ENCODE results near the gene GRM4.

GRCh38 chr6:34149452-34149810 lies 3.5 kb upstream of the GRM4 start:
- no peak for TF ChIP-seq CTCF (IDR thresholded peaks at IDR 0.05 in 2 of 3, conservative IDR thresholded peaks at IDR 0.05 in 1 of 3; ENCODE audit: control insufficient read depth in 2 of 3, extremely low read depth in 1 of 3, insufficient read depth in 1 of 3, low read depth in 3 of 3, low read length in 3 of 3)
- TF ChIP-seq ZNF274 (IDR thresholded peaks at IDR 0.05; ENCODE audit: insufficient read depth, insufficient read length): no peak
- TF ChIP-seq NR2C2 (IDR thresholded peaks at IDR 0.05; ENCODE audit: borderline replicate concordance, control insufficient read depth, insufficient read length, low read depth): no peak
- TF ChIP-seq BHLHE40 (IDR thresholded peaks at IDR 0.05; ENCODE audit: borderline replicate concordance in 1 of 2, low read depth in 2 of 2, low read length in 1 of 2): no peak
- TF ChIP-seq POLR2A (IDR thresholded peaks at IDR 0.05; ENCODE audit: low read depth, low read length): no peak
- no peak for TF ChIP-seq MXI1 (IDR thresholded peaks at IDR 0.05; ENCODE audit: low read depth, low read length)
- TF ChIP-seq NFYA (IDR thresholded peaks at IDR 0.05; ENCODE audit: borderline replicate concordance, low read depth, low read length): no peak
- TF ChIP-seq ZBTB33 (IDR thresholded peaks at IDR 0.05): no peak
- TF ChIP-seq ESRRA (IDR thresholded peaks at IDR 0.05; ENCODE audit: low read length): no peak
- no peak for TF ChIP-seq E2F8 (IDR thresholded peaks at IDR 0.05; ENCODE audit: low read depth, partially characterized antibody)
- TF ChIP-seq LARP7 (IDR thresholded peaks at IDR 0.05): no peak
- no peak for TF ChIP-seq ZNF384 (IDR thresholded peaks at IDR 0.05; ENCODE audit: borderline replicate concordance, low read depth, low read length)
- TF ChIP-seq REST (IDR thresholded peaks at IDR 0.05; ENCODE audit: low read depth, low read length): no peak

Measured in GM12878 (cell line).